C4-2B (cell line): ENCODE measurements around the gene RNF11.

ENCODE experiments used
- CTCF ChIP-seq: fragments of 450-650 bp; conservative IDR thresholded peaks from 2 replicates; pipeline ENCODE4 v1.5.1; 2017; ENCODE audit warnings: mild to moderate bottlenecking
- ZFX ChIP-seq: fragments of 450-650 bp; IDR thresholded peaks from 2 replicates; pipeline ENCODE4 v1.6.1; 2017

GRCh38 chr1:51231120-51231519 is 5.0 kb upstream of the RNF11 start:
- TF ChIP-seq CTCF (no peak), ZFX (no peak)
